HL-60/S4 (cell line): ENCODE data around the gene TBCD.
"Not testable (repeated sequence)": the region's sequence is repeated elsewhere in the genome, so short reads cannot be mapped to it uniquely, and the experiment has no call there.

Experiments used
- in situ Hi-C: fragments of 300-500 bp; cut with MboI; formaldehyde crosslinking; loops from 2 replicates; pipeline ENCODE4 v1.14.3; 2022; ENCODE audit warnings: low sequenced_read_pairs

TBCD gene

DNA sequence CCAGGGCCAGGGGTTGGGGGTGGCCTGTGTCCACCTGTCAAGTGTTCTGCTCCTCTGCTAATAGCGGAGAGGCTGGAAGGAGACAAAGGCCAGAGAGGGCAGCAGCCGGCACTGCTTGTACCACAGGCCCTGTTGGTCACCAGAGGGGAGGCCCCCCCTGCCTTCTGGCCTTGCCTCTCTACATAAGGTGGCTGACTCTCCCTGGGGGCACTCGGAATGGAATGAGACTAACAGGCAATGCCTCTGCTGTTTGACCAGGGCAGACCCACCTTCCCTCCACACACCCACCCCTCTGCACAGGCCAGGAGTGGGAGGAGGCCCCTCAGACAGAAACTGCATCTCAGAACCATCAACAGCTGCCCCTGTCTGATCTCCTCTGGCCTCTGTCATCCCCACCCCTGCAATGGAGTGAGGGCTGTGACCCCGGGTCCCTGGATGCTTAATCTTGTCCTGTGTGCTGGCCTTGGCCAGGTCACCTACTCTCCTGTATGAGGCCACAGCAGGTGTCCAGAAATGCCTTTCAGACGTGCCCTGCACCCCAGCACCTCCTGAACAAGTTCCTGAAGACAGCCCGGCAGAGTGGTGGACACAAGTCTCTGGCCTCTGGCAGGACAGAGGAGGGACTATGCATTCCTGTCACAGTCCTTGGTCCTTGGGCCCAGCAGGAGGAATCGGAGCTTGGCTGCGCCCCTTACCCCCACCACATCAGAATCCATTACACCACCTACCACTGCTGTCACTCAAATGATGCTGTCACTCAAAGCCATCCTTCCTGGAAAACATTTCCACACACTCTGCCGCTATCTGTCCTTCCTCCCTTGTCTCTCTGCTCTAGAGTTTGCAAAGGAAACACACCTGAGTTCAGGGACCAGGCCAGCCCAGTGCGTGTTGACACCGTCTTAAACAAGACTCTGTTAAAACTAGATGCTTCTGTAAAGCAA, 195.5 kb downstream of the TBCD start:
- in situ Hi-C loops: no loop called here

DNA sequence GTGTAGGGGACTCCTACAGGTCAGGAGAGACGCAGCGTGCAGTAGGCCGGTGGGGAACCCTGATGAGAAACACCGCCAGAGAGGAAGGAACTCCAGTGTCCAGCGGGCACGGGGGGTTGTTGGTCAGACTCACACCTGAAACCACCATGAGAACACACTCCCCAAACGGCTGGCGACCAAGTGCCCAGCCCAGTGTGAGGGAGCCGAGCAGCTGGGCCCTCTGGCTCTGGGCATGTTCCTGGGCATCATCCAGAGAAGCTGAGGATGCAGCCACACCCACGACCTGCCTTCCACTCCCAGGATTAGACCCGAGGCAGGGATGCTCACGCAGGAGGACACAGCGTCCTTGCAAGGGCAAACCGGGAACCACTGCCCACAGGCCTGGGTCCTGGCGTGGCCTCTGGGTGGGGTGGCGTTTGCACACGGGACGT, 196.2 kb downstream of the TBCD start:
- in situ Hi-C loops: no loop called here

DNA sequence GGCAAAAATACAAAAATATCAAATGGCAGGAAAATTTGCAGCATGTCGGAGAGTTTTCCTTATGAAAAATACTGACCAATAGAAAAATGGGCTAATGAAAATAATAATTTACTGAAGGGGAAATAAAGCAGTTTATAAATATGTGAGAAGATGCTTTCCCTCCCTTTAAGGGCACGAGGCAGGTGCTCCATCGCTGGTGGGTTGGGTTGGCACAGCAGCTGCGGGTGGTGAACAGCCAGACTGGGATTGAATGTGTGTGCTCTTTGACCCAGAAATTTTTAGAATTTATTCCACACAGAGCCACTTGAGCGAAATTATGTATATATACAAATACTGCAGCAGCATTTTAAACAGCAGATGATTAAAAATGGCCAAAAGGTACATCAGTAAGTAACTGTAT, 197.1 kb downstream of the TBCD start:
- in situ Hi-C loops: no loop called here

DNA sequence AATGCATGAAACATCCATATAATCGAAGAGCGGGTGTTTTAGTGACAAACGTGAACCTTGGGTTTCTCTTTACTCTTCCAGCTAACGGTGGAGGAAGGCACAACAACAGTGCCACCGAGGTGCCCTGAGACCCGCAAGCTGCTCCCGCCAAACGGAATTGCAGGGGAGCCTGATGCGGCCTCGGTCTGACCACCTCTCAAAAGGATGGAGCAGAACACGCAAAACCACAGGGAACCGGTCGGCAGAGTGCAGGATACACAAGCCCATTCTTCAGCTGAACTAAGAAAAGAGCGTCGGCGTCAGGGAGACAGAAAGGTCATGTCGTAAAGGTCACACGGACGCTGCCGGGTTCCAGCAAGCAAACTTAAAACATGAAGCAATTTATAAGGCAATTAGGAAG, 197.5 kb downstream of the TBCD start:
- in situ Hi-C loops: no loop called here

DNA sequence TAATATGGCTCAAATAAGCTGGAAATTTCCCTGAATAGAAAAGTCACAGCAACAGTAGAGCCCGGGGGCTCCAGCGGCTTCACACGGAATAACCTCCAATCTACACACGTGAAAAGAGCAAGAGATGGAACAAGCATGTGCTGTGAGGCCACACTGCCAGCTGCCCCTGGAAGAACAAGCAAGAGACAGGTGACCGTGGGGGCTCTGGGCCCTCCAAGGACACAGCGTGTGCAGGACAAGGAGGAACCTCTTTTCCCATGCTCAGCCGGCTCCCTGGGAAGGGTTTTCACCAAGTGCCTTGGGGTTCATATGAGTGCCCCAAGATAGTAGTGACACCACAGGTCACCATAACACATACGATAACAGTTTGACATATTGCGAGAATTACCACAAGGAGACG, 198.1 kb downstream of the TBCD start:
- in situ Hi-C loops: no loop called here

DNA sequence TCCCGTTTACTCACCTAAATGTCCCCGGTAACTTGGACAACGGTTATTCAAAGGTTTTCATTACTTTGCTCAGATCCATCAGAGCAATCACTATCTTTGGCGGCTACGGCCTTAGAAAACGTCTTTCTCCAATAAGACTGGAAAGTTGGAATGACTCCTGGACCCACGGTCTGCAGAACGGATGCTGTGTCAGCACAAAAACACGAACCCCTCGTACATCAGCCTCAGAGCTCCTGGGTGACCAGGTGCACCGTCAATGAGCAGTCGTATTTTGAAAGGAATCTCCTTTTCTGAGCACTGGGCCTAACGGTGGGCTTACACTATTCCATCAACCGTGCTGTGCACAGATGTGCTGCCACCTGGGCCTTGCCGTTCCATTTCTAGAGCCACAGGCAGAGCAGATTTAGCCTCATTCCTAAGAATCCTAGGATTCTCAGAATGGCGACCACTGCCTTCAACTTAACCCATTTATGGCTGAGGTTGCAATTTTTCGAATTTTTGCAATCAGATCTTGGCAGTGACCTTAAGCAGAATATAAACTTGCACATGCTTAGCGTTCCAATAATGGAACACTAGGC, 198.7 kb downstream of the TBCD start:
- in situ Hi-C loops: no loop called here

DNA sequence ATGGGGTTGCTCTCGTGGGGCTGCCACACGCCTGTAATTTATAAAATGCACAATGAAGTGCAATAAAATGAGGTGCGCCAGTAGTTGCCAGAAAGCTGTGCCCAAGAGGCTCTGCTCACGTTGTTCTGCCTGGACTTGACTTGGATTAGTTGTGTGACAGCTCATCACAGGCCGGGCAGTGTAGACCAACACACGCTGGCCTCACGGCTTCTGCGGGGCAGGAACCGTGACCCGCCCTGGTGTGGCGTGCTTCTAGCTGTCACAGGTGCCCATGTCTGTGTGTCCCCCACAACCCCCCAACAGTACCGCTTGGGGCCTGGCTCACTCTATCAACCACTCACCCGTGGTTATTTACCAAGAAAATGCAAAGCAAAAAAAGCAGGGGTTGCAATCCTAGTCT, 200.2 kb downstream of the TBCD start:
- in situ Hi-C loops: no loop called here

DNA sequence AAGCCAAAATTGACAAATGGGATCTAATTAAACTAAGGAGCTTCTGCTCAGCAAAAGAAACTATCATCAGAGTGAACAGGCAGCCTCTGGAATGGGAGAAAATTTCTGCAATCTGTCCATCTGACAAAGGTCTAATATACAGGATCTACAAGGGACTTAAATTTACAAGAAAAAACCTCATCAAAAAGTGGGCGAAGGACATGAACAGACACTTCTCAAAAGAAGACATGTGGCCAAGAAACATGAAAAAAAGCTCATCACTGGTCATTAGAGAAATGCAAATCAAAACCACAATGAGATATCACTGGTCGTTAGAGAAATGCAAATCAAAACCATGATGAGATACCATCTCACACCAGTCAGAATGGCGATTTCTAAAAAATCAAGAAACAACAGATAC, 203.2 kb downstream of the TBCD start:
- in situ Hi-C loops: not testable (repeated sequence)

DNA sequence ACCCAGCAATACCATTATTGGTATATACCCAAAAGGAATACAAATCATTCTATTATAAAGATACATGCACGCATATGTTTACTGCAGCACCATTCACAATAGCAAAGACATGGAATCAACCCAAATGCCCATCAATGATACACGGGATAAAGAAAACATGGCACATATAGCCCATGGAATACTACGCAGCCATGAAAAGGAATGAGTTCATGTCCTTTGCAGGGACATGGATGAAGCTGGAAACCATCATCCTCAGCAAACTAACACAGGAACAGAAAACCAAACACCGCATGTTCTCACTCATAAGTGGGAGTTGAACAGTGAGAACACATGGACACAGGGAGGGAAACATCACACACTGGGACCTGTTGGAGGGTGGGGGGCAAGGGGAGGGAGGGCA, 203.8 kb downstream of the TBCD start:
- in situ Hi-C loops: not testable (repeated sequence)

DNA sequence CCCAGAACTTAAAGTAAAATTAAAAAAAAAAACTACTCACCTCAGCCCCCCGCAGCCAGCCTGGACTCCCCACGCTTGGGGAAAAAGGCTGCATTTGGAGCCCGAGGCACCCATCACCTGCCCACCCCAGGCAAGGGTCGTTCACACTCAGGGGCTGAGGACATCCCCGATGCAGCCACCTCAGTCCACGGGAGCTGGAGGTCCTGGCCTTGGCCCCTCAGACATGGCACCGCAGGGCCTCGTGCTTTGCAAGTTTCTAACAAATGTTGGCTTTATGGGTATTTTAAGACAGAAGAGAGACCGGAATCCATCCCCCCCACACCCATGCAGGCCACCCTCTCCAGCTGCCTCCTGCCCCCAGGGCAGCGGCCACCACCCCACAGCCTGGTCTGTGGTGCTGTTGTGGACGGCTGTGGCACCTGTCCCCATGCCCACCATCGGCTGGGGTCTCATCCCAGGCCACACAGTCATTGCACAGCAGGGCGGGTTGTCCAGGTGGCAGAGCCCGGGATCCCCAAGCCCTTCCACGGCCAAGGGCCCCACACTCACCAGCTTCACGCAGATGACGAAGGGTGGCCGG, 204.4 kb downstream of the TBCD start:
- in situ Hi-C loops: no loop called here

DNA sequence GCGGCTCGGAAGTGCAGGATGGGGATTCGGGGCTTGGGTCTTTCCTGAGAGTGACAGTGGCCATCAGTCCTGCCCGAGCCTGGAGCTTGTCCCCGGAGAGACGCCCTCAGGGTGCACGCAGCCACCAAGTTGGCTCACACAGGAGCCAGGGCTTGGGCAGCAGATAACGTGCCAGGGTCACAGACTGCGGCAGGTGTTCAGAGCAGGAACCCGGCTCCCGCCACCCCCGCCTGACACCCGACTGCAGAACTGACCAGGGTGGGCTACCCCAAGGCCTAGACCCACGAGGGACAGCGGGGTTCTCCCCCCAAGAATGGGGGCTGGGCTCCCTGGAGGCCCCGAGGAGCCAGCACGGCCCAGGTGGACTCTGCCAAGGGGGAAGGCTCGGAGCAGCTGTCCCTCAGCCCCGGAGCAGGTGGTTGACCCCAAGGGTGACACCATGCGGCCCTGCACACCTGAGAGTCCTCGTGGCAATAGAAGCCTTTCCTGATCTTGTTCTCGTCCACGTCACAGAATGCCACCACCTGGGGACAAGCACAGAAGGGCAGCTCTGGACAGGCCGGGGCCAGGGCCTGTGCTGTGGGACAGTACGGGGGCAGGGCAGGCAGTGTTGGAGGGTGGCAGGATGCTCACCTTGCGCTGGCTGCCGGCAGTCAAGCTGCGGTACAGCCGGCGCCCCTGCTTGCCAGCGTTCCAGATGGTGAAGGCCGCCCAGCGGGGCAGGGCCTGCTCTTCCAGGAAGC, 205.0 kb downstream of the TBCD start:
- in situ Hi-C loops: no loop called here

DNA sequence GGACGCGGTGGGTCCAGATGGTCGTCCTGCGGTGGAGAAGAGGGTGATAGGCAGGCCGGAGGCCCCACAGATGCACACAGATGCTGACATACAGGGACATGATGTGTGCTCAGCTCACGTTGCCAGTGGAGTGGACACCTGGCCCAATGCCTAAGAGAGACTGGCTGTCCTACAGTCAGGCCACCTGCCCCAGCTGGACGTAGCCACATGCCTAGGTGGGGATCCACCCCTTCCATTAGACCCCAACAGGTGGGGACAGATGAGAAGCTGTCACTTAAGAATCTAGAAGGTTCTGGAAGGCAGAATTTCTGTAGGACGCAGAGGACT, 205.6 kb downstream of the TBCD start:
- in situ Hi-C loops: no loop called here

DNA sequence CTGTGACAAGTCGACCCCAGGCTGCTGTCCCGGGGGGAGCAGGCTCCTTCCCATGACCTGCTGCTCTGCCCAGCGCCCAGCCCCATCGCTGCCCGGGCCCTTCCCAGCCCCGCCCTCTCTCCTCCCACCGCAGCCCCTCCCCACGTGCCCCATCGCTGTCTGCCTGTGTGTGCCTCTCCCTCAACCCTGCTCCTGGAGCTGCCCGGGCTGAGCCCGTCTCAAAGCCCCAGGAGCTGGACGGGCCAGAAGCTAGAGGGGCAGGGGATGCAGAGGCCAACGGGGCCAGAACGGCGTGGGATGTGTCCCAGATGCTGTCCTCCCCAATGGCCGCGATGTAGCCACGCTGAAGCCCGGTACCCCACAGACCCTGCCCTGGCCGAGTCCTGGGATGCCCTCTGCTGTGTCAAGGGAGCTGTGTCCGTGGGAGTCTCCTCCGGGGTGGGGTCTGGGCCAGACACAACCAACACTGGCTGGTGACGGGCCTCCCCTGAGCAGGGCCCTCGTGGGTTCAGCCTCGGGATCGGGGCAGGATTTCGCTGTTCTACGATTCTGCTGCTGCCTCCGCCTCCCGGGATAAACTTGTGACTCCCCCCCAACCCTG, 206.2 kb downstream of the TBCD start:
- in situ Hi-C loops: no loop called here

DNA sequence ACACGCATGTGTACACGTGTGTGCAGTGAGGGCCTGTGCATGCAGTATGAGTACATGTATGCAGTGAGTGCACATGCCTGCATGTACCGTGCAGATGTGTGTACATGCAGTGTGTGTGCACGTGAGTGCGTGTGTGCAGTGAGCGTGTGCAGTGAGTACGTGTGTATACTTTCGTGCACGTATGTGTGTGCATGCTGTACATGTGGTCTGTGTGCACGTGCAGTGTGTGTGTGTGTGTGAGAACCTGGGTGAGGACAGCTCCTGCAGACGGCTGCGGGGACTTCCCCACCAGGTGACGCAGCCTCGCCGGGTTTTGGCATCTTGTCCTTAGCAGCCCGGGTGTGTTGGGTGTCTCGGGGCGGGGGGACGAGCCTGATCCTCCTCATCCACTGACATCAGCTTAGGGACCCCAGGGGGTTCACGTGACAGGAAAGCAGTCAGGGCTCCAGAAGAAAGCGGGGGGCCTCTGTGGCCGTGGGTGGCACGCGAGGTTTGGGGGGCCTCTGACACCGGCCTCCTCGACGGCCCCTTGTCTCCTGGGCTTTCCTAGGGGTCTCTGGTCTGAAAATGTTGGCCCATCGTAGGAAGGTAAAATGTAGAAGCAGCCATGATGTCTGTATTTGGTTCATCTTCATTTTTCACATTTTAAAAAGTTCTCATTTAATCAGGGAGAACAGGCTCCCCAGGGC, 207.5 kb downstream of the TBCD start:
- in situ Hi-C loops: no loop called here

DNA sequence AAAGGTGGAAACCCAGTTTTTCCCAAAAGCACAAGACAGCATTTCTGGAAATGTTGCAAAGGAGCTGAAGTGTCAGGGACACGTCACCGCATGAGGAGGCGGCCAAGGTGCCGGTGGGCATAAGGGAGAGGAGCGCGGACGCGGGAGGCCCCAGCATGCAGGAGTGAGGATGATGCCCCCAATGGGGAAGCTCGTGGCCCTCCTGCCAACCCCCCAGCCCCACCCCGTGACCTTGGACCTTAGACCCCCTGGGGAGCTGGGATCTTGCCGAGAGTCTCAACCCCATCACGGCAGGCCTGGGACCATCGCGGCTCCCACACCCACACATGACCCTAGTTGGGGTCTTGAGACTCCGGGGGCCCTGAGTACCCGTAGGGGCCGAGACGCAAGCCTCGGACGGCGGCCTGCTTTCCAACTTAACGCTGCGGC, 208.1 kb downstream of the TBCD start:
- in situ Hi-C loops: no loop called here

DNA sequence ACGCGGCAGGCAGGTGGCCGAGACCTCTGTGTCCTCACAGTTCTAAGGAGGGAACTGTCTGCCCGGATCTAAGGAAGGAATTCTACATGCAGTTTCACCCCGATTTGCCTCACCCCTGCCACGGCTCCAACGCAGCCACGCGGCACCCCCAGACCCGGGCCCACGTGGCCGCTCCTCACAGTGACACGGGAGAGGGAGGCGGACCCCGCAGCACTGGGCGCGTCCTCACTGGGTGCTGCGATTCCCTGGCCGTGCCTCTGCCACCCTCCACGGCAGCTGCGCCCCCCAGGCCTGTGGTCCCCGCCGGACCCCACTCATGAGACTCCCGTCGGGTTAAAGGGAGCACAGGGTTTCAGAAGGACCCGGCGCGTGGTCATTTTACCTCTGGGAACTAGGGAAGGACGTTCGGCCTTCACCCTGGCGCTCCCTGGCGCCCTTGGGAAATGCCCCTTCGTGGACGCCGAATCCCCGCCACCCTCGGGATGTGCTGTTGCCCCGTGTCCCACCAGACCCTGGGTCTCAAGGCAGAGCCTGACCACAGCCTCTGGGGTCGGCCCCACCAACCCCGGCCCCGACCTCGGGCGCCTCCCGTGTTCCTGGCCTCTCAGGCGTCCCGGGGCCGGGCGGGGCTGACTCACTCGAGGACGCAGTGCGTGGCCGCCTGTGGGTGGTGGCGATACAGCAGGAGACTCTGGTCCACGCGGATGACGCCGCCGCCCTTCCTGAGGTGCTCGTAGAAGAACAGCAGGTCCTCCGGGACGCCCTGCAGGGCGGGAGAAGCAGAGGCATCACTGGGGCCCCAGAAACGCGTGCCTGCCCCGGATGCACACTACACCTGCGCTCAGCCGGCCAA, 208.8 kb downstream of the TBCD start:
- in situ Hi-C loops: no loop called here

DNA sequence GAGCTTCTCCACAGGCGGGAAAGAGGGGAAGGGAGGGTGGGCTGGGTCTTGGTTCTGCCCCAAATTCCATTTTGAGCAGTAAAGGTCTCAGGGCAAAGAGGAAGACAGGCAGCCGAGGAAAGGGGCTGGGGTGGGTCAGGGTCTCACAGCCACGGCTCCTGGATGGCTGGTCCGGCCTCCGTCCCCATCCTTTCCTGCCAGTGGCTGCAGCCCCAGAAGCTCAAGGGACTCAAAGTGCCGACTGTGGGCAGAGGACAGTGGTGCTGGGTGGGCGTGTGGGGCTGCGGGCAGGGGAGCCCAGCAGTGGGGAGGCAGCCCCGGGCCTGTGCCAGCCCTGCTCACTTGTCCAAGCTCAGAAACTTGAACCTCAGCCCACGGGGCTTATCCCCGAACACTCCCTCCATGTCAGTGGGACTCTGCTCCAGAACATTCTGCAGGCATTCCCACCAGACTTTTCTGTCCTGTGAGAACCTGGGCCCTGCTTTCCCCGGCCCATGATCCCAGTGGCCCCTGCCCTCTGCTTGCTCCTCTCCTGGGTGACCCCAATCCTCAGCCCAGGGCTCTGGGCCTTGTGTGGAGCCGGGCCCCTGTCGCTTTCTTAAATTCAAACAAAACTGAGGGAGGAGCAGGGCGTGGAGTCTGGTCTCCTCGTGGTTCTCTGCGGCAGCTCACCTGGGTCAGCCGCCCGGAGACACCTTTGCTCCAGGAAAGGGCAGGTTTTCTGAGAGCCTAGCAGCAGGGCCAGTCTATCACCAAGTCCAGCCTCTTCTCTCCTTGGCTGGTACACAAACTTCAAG, 209.7 kb downstream of the TBCD start:
- in situ Hi-C loops: no loop called here

DNA sequence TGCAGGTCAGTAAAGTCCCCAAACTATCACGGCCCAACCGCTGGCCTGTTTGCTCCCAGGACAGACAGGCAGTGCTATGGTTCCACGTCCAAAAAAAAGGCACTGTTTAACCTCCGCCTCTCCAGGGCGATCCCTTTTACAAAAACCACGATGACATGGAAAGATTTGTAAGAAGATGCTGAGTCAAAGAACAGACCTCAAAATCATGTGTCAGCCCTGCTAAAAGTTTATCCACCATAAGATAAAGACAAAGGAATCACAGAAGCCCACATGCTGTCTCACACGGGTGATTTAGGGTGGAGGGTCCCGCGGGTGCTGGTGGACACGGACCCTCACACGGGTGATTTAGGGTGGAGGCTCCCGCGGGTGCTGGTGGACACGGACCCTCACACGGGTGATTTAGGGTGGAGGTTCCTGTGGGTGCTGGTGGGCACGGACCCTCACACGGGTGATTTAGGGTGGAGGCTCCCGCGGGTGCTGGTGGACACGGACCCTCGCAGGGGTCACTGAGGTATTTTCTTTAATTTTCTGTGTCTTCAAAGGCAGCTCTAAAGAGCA, 210.4 kb downstream of the TBCD start:
- in situ Hi-C loops: no loop called here
